ENCODE data around the gene KIAA0513. TPM values are rescaled to one million over a fixed set of nuclear protein-coding genes. Genes with fewer than 3 reads are reported as not detected.
"Not testable (repeated sequence)": the region's sequence is repeated elsewhere in the genome, so short reads cannot be mapped to it uniquely, and the experiment has no call there.

Gene KIAA0513
- total RNA-seq, 4 donors from 2014 or later: 18.5 to 41.3 (median 34.5) TPM

DNA sequence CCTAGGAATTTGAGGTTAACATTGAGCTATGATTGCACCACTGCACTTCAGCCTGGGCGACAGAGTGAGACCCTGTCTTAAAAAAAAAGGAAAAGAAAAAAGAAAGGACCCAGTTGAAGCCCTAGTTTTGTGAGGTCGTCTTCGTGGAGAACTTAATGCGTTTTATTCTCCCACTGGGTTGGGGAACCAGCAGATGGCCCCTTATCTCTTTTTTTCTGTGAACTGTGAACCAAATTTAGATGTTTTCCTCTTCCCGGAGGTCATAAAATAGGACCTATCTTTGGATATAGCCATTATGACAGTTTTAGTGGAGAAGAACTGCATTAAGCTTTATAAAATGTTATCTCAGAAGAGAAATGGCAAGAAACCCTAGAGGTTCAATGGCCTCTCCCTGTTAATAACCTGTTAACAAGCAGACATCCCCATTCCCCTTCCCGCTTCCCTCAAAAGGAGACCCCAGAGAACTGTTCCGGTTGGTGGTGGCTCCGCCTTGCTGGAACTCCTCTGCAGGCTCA lies 23.5 kb downstream of the KIAA0513 start:
- 63 to 65% methylated on average over 6 to 8 of the region's 8 CpGs for WGBS, 2 donors (ENCODE audit: low coverage in 1 of 2)
- in situ Hi-C loops (cut with MboI; ENCODE audit: low pct_ligation_motif_present in 1 of 4, low pct_unique_long_range_greater_than_20kb in 1 of 4, low sequenced_read_pairs in 3 of 4) (no loop called here), intact Hi-C loops (cut with DNase I; ENCODE audit: low total_unique reads) (no loop called here)
- peak overlapping the region in 3 of 4 donors; percentile 21 to 86 (median 26) for H3K27ac ChIP-seq
- no peaks in the 10 kb centered on the region for H3K27me3 ChIP-seq
- no peak overlapping the region for H3K4me3 ChIP-seq
- H3K36me3 ChIP-seq: no peaks in the 10 kb centered on the region
- TF ChIP-seq POLR2A (IDR thresholded peaks at IDR 0.05) (no peak), POLR2AphosphoS5 (IDR thresholded peaks at IDR 0.05) (no peak), EP300 (IDR thresholded peaks at IDR 0.05; ENCODE audit: low read depth) (no peak)
- TF ChIP-seq, protein P1, sequence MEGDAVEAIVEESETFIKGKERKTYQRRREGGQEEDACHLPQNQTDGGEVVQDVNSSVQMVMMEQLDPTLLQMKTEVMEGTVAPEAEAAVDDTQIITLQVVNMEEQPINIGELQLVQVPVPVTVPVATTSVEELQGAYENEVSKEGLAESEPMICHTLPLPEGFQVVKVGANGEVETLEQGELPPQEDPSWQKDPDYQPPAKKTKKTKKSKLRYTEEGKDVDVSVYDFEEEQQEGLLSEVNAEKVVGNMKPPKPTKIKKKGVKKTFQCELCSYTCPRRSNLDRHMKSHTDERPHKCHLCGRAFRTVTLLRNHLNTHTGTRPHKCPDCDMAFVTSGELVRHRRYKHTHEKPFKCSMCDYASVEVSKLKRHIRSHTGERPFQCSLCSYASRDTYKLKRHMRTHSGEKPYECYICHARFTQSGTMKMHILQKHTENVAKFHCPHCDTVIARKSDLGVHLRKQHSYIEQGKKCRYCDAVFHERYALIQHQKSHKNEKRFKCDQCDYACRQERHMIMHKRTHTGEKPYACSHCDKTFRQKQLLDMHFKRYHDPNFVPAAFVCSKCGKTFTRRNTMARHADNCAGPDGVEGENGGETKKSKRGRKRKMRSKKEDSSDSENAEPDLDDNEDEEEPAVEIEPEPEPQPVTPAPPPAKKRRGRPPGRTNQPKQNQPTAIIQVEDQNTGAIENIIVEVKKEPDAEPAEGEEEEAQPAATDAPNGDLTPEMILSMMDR (IDR thresholded peaks at IDR 0.05): no peak
- DNase-seq: no peak
- no peaks in the 10 kb centered on the region for H3K9me3 ChIP-seq
- H3K4me1 ChIP-seq: peaks cover 26 to 74% (median 52%) of the 10 kb centered on the region in 4 donors

DNA sequence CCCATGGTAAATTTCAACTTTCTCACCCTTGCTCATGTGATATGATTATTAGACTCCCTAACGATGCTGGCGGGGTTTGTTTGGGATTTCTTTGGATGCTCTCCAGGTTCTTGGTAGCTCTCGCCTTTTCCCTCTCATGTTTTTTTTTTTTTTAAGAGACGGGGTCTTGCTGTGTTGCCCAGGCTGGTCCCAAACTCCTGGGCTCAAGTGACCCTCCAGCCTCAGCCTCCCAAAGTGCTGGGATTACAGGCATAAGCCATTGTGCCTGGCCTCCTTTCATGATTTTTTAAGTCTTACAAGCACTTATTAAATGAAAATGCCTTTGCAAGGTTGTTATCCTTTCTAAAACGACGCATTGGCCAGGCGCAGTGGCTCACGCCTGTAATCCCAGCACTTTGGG lies 24.1 kb downstream of the KIAA0513 start:
- intact Hi-C loops (cut with DNase I; ENCODE audit: low total_unique reads) (no loop called here), in situ Hi-C loops (cut with MboI; ENCODE audit: low pct_ligation_motif_present in 1 of 4, low pct_unique_long_range_greater_than_20kb in 1 of 4, low sequenced_read_pairs in 3 of 4) (no loop called here)
- no peak overlapping the region for H3K4me3 ChIP-seq
- no peaks in the 10 kb centered on the region for H3K9me3 ChIP-seq
- no peaks in the 10 kb centered on the region for H3K27me3 ChIP-seq
- peak overlapping the region in 1 of 4 donors; percentile 26 for H3K27ac ChIP-seq
- no peaks in the 10 kb centered on the region for H3K36me3 ChIP-seq
- DNase-seq: no peak
- H3K4me1 ChIP-seq: peaks cover 31 to 74% (median 55%) of the 10 kb centered on the region in 4 donors
- WGBS, 2 donors (ENCODE audit: low coverage in 1 of 2): 80 to 83% methylated on average over 8 of the region's 8 CpGs
- TF ChIP-seq EP300 (IDR thresholded peaks at IDR 0.05; ENCODE audit: low read depth) (no peak), POLR2A (IDR thresholded peaks at IDR 0.05) (no peak), POLR2AphosphoS5 (IDR thresholded peaks at IDR 0.05) (no peak)
- TF ChIP-seq, protein P1 (IDR thresholded peaks at IDR 0.05): no peak

DNA sequence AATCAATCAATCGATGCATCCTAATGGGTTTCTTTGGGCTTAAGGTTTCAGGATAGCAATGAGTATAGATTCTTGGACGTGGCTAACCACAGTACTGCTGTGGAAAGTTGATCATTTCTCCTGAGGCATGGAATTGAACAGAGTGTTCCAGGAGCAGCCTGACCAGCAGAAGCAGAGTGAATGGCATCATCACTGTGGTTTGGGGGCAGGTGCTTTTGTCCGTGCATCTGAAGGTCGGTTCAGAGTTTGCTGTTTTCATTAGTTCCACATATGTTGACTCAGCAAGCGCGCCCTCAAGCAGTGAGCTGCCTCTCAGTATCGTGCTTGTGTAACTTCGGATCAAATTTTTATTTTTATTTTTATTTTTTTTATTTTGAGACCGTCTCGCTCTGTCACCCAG lies 24.9 kb downstream of the KIAA0513 start:
- in situ Hi-C loops (cut with MboI; ENCODE audit: low pct_ligation_motif_present in 1 of 4, low pct_unique_long_range_greater_than_20kb in 1 of 4, low sequenced_read_pairs in 3 of 4) (no loop called here), intact Hi-C loops (cut with DNase I; ENCODE audit: low total_unique reads) (no loop called here)
- peaks cover 24 to 69% (median 52%) of the 10 kb centered on the region in 4 donors for H3K4me1 ChIP-seq
- H3K27me3 ChIP-seq: no peaks in the 10 kb centered on the region
- no peaks in the 10 kb centered on the region for H3K36me3 ChIP-seq
- TF ChIP-seq, protein P1 (IDR thresholded peaks at IDR 0.05): no peak
- TF ChIP-seq EP300 (IDR thresholded peaks at IDR 0.05; ENCODE audit: low read depth): no peak
- TF ChIP-seq POLR2AphosphoS5 (IDR thresholded peaks at IDR 0.05): no peak
- no peak for TF ChIP-seq POLR2A (IDR thresholded peaks at IDR 0.05)
- WGBS, 2 donors (ENCODE audit: low coverage in 1 of 2): 92% methylated on average over 6 to 10 of the region's 10 CpGs
- H3K9me3 ChIP-seq: no peaks in the 10 kb centered on the region
- H3K27ac ChIP-seq: no peak overlapping the region
- no peak for DNase-seq
- no peak overlapping the region for H3K4me3 ChIP-seq

DNA sequence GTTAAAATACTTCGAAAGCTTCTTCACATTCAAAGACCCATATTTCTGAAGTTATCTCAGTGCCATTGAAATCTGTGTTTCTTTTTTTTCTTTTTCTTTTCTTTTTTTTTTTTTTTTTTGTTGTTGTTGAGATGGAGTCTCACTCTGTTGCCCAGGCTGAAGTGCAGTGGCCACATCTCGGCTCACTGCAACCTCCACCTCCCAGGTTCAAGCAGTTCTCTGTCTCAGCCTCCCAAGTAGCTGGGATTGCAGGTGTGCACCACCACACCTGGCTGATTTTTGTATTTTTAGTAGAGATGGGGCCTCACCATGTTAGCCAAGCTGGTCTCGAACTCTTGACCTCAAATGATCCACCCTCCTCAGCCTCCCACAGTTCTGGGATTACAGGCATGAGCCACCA lies 26.7 kb downstream of the KIAA0513 start:
- 81 to 94% methylated on average over 2 to 3 of the region's 3 CpGs for WGBS, 2 donors (ENCODE audit: low coverage in 1 of 2)
- DNase-seq; H3K4me3 ChIP-seq; H3K9me3 ChIP-seq; in situ Hi-C loops (cut with MboI; ENCODE audit: low pct_ligation_motif_present in 1 of 4, low pct_unique_long_range_greater_than_20kb in 1 of 4, low sequenced_read_pairs in 3 of 4); H3K36me3 ChIP-seq; intact Hi-C loops (cut with DNase I; ENCODE audit: low total_unique reads); H3K27me3 ChIP-seq: not testable (repeated sequence)
- Histone ChIP-seq H3K4me1 (peaks cover 21 to 52% (median 43%) of the 10 kb centered on the region in 4 donors), H3K27ac (peak overlapping the region; percentile 69 to 87 (median 82))
